Activated effector memory CD4-positive, alpha-beta T cell treated with anti-CD3 and anti-CD28 coated beads, Interleukin-2, amount 50 U/mL, for 16 hours (primary cell): Measurements from ENCODE around the gene ANKRD34A.

Source experiments
- DNase-seq: peaks from one replicate; pipeline ENCODE4 v3.0.0-alpha.2; 2020

The ANKRD34A gene

DNA sequence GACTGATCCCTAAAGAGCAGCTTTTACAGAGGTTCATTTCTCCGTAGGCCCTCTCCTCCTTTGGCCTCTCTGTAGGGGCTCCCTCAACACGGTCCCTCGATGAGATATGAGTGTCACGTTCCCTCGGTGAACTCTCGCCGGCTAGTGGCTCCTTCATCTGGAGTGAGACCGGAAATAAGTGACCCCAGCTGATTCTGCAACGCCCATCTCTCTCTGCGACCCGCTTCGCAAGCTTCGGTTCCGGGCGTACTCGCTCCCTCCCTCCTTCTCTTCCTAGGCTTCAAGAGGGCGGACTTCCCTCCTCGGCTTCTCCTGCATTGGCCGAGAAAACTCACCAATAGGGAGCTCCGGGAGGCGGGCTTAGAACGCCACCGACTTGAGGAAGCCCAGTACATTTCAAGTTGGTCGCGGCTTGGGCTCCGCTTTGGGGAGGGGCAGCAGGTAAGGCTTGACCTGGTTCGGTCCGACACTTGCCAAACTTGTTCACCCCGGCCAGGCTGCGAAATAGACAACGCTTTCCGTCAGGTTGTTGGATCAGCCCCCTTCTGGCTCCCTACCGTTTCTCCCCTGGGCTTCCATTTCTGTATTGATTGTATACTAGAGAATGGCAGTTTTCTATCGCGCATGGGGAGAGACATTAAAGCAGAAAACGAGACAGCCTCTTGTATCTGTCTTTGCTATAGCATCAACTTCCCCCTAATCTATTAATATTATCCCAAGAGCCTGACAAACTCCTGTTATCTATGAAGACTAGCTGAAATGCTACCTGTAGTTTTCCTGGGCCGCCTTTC lies at the start of gene ANKRD34A, which contains the start of gene POLR3GL:
Gene ANKRD34A, minus strand, starts transcription at position 248 of the 791 bp plus-strand sequence. CDS start 2,816 bp downstream, outside the sequence.
Gene POLR3GL, plus strand, starts transcription at position 363 of the 791 bp plus-strand sequence. CDS start 10,176 bp downstream, outside the sequence.
- DNase-seq = peak; percentile 97

DNA sequence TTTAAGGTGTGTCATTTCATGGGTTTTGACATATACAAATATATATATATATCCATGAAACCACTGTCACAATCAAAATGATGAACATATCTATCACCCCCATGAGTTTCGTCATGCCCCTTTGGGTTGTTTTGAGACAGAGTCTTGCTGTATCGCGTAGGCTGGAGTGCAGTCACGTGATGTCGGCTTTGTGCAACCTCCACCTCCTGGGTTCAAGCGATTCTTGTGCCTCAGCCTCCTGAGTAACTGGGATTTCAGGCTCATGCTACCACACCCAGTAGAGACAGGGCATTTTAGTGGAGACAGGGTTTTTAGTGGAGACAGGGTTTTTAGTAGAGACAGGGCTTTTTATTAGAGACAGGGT lies 49.2 kb upstream of the ANKRD34A start:
- no peak for DNase-seq

DNA sequence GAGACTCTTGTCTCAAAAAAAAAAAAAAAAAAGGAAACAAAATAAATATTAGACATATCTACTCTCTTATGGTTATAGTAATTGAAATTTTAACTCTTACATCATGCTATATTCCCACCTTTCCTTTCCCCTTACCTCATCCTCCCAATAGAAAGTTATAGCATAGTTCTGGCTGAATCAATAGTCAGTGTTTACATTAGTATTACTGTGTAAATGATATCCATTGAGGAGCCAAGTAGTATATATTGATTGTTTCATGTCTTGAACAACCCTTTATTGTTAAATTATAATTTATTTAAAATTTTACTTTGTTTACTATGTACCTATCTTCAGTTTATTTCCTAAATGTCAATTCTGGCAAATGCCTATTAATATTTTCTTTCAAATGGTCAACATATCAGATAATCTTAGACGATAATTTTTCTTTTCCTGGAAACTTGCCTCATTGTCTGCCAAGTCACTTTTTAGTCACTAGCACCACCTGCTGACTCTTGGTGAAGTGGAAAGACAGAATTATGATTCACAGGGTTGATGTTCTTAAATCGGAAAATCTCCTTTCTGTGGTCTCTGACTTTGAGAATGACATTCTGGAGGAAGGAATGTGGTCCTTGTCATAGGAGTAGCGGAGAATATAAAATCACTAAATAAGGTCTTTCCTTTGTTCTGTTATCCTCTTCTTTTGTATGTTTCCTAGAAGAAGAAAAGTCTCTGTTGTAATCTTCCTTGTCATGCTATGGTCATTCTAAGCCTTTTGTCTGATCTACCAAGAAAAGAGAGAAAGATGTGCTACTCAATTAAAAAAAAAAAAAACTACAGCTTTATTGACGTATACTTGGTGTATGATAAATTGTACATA lies 48.6 kb upstream of the ANKRD34A start:
- DNase-seq = peak; percentile 76

DNA sequence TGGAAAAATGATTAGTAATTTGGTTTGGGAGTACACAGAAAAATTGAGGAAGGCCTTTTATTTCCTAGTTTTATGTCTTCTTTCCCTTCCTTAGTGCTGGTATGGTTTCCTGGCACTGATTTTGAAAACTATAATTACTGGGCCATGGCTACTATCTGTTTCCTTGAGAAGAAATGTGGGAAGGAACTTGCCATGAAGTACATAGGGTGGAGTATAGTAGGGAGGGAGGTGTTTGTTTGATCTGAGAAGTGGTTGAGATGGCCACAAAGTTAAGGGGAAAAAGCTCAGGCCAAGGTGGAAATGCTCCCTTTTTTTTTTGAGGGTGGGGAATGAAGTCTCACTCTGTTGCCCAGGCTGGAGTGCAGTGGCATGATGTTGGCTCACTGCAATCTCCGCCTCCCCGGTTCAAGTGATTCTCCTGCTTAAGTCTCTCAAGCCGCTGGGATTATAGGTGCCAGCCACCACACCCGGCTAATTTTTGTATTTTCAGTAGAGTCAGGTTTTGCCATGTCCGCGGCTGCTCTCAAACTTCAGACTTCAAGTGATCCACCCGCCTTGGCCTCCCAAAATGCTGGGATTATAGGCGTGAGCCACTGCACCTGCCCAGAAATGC lies 45.9 kb upstream of the ANKRD34A start:
- DNase-seq = no peak

DNA sequence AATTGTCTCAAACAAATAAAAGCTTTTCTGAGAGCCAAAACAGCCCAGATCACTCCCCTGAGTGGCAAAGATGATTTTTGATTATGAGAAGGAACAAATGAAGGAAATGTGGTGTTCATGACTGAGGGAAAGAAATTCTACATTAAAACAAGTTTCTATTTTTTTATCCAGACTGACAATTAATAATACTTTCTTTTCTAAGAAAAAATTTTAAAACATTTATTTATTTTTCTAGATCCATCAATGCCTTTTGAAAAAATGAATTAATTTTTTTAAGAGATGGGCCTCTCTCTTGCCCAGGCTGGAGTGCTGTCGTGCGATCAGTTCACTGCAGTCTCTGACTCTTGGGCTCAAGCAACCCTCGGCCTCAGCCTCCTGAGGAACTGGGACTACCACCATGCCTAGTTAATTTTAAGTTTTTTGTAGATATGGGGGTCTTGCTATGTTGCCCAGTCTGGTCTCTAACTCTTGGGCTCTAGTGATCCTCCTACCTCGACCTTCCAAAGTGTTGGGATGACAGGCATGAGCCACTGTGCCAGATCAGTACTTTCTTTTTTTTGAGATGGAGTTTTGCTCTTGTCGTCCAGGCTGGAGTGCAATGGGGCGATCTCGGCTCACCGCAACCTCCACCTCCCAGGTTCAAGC lies 43.2 kb upstream of the ANKRD34A start:
- DNase-seq = no peak

DNA sequence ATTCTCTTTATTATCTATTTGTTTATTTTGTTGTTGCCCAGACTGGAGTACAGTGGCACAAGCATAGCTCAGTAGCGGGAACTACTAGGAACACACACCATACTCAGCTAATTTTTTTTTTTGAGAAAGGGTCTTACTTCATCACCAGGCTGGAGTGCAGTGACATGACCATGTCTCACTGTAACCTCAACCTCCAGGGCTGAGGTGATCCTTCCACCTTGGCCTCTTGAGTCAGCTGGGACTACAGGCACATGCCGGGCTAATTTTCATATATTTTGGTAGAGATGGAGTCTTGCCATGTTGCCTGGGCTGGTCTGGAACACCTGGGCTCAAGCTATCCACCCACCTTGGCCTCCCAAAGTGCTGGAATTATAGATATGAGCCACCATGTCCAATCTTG lies 37.3 kb upstream of the ANKRD34A start:
- DNase-seq = no peak

DNA sequence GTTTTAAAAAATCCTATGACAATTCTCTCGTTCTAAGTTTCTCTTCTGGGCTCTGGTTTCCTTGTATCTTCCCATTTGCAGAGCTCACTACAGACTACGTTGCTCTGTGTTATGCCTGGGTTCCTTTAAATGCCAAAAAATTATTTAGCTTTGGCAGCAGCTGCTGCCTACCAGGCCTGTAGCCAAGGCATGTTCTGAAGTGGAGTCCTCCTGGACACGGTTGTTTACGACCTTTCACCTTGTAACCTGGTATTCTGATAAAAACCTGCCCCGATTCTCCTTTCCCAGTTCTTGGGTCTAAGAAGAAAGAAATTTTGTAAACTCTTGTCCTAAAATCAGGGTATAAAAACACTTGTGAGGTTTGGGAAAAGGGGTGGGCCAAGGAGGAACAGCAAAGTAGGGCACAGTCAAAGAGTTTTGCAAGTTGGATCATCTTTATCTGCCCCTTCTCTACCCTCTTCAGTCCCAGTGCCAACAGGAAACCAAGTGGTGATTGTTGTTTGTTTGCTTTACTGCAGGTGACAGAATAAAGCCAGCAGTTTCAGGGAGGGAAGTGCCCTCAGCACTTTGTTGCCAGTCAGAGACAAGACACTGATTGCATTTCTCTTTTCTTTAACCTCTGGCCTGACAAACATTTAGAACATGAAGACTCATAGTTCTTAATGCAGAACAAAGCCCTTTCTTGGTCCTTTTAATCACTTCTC lies 35.1 kb upstream of the ANKRD34A start:
- DNase-seq = no peak

DNA sequence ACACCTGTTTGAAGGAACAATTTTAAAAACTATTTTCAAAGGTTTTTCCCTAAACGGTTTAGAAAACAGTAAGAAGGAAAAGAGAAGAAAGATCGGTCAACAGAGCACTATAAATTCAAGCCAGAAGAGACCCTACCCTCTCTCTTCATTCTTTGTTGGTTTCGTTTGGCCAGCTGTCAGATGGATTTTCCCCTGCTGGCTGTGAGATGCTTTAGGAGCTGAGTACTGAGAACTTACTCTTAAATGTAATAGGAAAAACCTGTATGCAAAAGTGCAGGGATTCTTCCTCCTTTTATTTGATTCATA lies 33.3 kb upstream of the ANKRD34A start:
- no peak for DNase-seq

DNA sequence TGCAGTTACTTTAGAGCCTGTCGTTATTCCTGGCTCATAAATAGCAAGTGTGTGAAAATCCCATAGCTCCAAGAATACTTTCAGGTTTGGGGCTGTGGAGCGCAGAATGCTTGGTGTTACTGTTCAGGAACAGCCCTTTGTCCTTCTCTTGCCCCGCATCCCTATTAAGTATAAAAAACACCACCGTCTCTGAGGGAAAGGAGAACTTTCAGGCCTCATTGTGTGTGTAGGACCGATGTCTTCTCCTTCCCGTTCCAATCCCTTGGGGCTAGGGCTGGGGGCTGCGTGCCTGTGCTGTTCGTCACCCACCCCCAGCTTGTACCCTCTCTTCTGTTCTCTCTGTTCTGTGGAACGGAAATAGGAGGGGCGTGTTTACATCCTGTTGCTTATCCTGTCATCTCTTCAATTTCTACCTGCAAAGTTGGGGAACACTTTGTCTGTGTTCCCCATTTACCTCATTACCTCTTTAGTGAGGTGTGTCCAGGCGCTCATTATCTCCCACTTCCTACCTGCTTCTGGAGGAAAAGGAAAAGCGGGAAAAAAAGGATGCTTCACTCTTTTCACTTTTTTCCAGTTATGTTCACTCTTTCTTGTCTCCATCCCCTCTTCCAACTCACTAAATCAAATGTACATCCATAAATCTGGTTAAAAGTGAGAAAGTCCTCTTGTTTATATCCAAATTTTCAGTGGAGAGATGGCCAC lies 32.8 kb upstream of the ANKRD34A start:
- peak; percentile 84 for DNase-seq

DNA sequence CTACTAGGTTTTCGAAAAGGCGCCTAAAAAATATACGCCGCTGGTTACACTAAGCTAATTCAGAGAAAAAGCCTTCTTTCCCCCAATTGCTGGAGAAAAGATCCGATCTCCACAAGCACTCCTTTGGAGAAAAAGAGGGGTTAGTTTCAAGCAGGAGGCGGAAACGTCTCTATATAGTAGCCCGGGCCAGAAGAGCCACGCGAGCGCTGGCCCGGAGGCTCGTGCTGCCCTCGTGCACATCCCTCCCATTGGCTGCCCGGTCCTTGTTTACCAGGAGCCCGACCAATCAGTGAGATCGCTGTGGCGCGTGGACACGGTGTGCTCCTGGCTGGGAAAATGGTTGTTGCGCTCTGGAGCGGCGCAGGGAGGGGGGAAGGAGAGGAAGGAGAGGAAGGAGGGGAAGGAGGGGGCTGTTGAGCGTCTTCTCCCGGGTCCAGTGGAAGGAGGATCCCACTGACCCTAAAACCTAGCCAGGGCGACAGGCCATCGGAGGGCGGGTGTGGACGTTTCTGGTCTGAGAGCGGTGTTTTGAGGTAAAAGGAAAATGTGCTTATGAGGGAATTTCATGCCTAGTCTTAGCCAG lies 32.1 kb upstream of the ANKRD34A start, which contains the start of gene TXNIP:
Gene TXNIP, minus strand, starts transcription at position 147 of the 583 bp plus-strand sequence. CDS start 313 bp downstream, outside the sequence.
- peak; percentile 98 for DNase-seq

DNA sequence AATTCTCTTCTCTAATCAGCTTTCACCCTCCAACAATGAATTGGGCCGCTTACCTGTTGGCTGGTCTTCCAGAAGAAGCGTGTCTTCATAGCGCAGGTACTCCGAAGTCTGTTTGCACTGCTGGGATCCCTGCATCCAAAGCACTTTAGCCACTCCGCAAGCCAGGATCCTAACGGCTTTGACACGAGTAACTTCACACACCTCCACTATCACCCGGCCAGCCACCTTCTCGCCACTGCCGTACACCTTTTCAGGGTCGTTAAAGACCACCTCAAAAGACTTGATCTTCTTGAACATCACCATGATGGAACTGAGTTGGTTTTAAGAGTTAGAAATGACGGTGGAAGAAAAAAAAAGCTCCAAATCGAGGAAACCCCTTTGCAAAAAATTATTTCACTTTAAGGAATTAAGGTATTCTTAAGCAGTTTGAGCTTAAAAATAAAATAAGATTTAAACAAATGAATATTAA lies 31.6 kb upstream of the ANKRD34A start:
- DNase-seq = no peak

DNA sequence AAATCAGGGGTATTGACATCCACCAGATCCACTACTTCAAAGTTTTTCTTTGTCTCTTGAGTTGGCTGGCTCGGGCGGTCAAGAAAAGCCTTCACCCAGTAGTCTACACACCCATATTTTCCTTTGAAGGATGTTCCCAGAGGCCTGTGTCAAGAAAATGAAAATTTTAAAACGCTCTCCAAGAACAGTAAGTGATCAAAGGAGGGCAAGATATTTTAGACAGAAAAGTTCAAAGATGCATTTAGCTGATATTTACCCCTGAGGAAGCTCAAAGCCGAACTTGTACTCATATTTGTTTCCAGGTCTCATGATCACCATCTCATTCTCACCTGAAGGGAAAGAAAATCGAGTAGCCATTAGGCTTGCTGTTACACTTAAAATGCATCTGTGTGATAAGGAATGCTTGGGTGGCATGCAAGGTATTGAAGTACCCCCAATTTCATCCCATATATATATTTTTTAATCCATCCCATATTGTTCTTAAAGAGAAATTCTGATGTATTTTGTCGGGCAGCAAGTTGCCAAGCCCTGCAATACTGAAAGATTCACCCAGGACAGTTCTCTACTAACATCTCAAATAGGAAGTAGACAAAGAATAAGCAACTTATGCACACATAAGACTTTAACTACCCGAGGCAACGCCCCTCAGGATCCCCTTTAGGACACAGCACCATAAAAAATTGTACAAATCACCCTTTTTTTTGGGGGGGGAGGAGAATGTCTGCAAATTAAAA lies 30.9 kb upstream of the ANKRD34A start:
- DNase-seq = peak; percentile 47

DNA sequence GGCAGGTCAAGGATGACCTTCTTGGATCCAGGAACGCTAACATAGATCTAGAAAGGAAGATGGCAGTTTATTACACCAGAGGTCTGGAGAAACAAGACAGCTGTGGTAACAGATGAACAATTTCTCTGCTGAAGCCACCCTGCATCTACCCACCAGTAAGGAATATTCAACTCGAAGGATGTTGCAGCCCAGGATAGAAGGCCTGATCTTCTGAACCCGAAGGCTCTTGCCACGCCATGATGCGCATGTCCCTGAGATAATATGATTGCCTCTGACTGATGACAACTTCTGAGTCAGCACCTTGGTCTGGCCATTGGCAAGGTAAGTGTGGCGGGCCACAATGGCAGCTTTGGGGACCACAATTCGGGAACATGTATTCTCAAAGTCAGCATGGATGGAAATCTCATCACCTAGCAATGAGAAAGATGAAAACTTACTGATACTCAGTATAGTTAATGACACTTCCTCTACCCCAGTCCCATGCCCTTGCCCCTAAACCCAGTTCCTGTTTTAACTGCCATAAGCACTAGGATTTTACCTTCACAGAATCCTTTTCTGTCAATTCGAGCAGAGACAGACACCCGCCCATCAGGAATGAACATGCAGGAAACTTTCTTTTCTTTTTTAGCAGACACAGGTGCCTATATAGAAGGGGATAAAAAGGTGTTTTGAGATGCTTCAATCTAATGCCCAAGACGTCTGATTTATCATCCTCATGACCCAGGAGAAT lies 30.2 kb upstream of the ANKRD34A start:
- peak; percentile 77 for DNase-seq

DNA sequence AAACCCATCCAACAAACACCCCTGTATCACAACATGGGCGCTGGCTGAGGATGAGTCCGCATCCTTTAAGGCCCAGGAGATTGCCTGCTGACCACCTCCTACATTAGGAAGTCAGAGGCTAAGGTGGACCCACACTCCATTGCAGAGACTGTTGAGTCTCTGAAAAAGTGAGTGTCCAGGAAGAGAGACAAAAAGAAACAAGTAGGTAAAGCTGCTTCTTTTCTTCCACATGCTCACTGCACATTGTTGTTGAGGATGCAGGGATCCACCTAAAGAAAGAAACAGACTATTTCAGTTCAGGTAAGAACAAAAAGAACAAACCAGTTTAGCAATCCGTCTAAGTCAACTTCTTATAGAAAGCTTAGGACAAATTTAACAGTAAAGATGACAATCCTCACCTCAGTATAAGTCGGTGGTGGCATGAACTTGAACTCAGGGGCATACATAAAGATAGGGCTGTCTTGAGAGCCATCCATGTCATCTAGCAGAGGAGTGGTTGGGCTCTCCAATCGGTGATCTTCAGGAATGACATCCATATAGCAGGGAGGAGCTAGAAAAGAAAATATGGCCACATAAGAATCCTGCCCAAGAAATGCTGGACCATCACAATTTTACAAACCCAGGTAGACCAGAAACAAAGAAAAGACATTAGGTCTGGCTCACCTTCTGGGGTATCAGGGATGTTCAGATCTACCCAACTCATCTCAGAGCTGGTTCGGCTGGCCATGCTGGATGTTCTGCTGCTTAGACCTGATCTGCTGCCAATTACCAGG lies 29.4 kb upstream of the ANKRD34A start:
- DNase-seq = peak; percentile 53

DNA sequence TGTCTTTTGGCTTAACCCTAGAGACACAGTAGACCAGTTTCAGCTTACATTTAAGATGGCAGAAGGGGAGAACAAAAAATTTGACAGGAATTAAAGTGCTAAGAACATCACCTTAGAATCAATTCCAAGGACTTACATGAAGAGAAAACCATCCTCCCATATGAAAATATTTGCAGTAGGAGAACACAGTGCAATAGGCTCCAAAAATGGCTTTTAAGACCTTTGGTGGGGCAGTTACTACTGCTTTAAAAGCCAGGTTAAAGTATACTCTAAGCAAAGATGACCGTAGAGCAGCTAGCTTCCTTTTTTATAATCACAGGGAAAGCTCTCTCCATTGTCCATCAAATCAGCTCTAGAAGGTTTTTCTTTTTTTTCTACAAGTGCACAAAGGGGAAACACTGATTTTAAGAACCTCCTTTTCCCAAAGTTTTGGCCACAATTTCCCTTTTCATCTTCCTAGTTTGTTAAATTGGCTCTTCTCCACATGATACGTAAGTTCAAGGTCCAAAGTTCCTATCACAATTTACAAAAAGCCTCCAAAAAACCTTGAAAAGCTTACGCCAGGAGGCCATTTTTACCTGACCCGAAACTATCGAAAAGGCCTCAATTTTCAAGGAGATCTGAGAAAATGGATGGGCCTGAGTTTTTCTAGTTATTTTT lies 28.7 kb upstream of the ANKRD34A start:
- DNase-seq = no peak

DNA sequence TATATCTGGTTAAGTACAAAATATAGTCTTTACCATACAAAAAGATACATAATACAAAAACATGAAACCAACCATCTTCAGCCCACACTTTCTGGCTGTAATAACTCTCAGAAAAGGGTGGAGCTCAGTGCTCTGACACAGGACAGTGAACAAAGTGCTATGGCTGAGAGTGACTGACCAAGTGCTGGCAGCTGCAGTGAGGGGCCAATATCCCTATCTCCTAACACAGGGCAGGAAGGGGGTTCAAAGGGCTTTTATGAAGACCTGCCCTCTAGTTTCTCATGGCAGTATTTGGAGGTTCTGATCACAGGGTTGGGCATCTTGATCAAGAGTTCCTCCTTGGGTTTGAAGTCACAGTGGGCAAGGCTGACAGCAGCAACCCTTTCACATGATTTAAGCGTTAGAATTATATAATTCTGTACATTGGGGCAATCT lies 28.1 kb upstream of the ANKRD34A start:
- DNase-seq = peak; percentile 62

DNA sequence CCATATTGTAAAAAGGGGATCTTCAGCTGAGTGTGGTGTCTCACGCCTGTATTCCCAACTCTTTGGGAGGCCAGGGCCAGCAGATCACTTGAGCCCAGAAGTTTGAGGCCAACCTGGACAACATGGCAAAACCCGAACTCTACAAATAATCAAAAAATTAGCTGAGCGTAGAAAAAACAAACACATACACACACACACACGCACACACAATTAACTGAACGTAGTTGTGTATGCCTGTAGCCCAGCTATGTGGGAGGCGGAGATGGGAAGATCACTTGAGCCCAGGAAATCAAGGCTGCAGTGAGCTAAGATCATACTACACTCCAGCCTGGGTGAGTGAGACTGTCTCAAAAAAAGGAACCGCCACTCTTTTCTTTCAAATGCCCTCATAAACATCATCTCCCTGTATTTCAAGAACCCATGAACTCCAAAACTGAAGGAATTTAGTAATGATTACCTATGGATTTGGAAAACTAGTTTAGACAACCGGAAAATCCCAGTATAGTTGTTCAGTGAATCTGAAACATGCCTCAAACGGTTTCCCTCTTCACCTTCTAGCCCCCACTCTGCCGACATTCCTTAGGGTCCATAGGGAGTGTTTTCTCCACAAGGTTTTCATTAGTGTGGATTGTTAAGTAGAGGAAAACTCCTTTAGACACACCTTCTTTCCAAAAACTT lies 27.5 kb upstream of the ANKRD34A start:
- peak; percentile 62 for DNase-seq
